ENCODE data around the gene FEM1C.
"Not testable (repeated sequence)": the region's sequence is repeated elsewhere in the genome, so short reads cannot be mapped to it uniquely, and the experiment has no call there.

DNA sequence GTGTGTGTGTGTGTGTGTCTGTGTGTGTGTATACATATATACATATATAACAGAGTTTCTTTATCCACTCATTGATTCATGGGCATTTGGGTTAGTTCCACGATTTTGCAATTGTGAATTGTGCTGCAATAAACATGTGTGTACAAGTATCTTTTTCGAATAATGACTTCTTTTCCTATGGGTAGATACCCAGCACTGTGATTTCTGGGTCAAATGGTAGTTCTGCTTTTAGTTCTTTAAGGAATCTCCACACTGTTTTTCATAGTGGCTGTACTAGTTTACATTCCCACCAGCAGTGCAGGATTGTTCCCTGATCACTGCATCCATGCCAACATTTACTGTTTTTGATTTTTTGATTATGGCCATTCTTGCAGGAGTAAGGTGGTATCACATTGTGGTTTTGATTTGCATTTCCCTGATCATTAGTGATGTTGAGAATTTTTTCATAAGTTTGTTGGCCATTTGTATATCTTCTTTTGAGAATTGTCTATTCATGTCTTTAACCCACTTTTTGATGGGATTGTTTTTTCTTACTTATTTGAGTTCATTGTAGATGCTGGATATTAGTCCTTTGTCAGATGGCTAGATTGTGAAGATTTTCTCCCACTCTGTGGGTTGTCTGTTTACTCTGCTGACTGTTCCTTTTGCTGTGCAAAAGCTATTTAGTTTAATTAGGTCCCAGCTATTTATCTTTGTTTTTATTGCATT is 65.3 kb downstream of the FEM1C start:
- TF ChIP-seq CTCF (IDR thresholded peaks at IDR 0.05; ENCODE audit: poor library complexity, severe bottlenecking); EZH2 (IDR thresholded peaks at IDR 0.05; ENCODE audit: borderline replicate concordance, insufficient read depth, low read length, poor library complexity, severe bottlenecking); SMC3 (conservative IDR thresholded peaks at IDR 0.05; ENCODE audit: poor library complexity); POLR2AphosphoS5 (IDR thresholded peaks at IDR 0.05); REST (IDR thresholded peaks at IDR 0.05; ENCODE audit: borderline replicate concordance): not testable (repeated sequence)

All from neural cell (in vitro differentiated cells).